HL-60 (cell line): ENCODE measurements around the gene MLXIPL.

Experiments used
- DNase-seq, 2 experiments: peaks; one replicate each; pipeline ENCODE4 v3.0.0-alpha.2; 2010 to 2020; ENCODE audit warnings: low read depth in 1 of 2, low spot score in 1 of 2
- H3K27ac ChIP-seq: fragments of 250-450 bp; sonication (Bioruptor Pico); replicated peaks from 2 replicates; pipeline ENCODE4 v1.5.1; 2020; ENCODE audit warnings: mild to moderate bottlenecking, moderate library complexity
- H3K27me3 ChIP-seq: fragments of 250-450 bp; sonication (Bioruptor Pico); 2 replicates; pipeline ENCODE4 v1.5.1; 2021; ENCODE audit warnings: mild to moderate bottlenecking, moderate library complexity; ENCODE audit not compliant: insufficient read depth, poor library complexity, severe bottlenecking
- H3K4me3 ChIP-seq: replicated peaks from 2 replicates; pipeline ENCODE4 v1.5.1; 2011; ENCODE audit warnings: mild to moderate bottlenecking, control low read depth, low read length; ENCODE audit not compliant: insufficient read depth
- GABPA ChIP-seq: IDR thresholded peaks from 2 replicates; pipeline ENCODE4 v1.6.1; 2012; ENCODE audit warnings: low read depth
- POLR2AphosphoS5 ChIP-seq: IDR thresholded peaks from 2 replicates; pipeline ENCODE4 v1.6.1; 2012; ENCODE audit warnings: low read depth
- SPI1 ChIP-seq: IDR thresholded peaks from 2 replicates; pipeline ENCODE4 v1.6.1; 2012; ENCODE audit warnings: low read depth, mild to moderate bottlenecking, borderline replicate concordance
- TF ChIP-seq, protein P1 (sequence below): IDR thresholded peaks from 2 replicates; pipeline ENCODE4 v1.6.1; 2012; ENCODE audit warnings: low read depth; ENCODE audit not compliant: insufficient replicate concordance
- TF ChIP-seq, protein P2 (sequence below): IDR thresholded peaks from one replicate; pipeline ENCODE4 v1.5.1; 2011; ENCODE audit warnings: low read length, control low read depth, inconsistent platforms; ENCODE audit not compliant: insufficient read depth

Gene MLXIPL

DNA sequence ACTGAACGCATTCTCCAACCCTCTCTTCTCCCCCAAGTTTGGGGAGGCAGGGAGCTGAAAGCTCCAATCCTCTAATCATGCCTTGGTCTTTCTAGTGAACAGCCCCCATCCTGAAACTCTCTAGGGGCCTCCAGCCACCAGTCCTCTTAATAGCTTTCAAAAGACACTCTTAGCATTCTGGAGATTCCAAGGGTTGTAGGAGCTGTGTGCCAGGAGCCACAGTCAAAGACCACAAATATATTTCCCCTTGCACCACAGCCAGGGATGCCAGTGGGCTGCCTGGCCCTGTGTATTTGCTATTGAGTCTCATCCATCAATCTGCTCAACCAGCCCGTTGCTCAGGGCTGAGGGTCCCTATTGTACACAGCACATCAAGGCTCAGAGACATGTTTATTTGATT lies 18.5 kb upstream of the MLXIPL start:
- H3K27me3 ChIP-seq = peaks cover 13% of the 10 kb centered on the region
- H3K4me3 ChIP-seq = no peak overlapping the region
- no peak for TF ChIP-seq GABPA
- no peak for TF ChIP-seq SPI1
- TF ChIP-seq POLR2AphosphoS5 = no peak
- TF ChIP-seq, protein P1, sequence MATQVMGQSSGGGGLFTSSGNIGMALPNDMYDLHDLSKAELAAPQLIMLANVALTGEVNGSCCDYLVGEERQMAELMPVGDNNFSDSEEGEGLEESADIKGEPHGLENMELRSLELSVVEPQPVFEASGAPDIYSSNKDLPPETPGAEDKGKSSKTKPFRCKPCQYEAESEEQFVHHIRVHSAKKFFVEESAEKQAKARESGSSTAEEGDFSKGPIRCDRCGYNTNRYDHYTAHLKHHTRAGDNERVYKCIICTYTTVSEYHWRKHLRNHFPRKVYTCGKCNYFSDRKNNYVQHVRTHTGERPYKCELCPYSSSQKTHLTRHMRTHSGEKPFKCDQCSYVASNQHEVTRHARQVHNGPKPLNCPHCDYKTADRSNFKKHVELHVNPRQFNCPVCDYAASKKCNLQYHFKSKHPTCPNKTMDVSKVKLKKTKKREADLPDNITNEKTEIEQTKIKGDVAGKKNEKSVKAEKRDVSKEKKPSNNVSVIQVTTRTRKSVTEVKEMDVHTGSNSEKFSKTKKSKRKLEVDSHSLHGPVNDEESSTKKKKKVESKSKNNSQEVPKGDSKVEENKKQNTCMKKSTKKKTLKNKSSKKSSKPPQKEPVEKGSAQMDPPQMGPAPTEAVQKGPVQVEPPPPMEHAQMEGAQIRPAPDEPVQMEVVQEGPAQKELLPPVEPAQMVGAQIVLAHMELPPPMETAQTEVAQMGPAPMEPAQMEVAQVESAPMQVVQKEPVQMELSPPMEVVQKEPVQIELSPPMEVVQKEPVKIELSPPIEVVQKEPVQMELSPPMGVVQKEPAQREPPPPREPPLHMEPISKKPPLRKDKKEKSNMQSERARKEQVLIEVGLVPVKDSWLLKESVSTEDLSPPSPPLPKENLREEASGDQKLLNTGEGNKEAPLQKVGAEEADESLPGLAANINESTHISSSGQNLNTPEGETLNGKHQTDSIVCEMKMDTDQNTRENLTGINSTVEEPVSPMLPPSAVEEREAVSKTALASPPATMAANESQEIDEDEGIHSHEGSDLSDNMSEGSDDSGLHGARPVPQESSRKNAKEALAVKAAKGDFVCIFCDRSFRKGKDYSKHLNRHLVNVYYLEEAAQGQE = no peak
- TF ChIP-seq, protein P2, sequence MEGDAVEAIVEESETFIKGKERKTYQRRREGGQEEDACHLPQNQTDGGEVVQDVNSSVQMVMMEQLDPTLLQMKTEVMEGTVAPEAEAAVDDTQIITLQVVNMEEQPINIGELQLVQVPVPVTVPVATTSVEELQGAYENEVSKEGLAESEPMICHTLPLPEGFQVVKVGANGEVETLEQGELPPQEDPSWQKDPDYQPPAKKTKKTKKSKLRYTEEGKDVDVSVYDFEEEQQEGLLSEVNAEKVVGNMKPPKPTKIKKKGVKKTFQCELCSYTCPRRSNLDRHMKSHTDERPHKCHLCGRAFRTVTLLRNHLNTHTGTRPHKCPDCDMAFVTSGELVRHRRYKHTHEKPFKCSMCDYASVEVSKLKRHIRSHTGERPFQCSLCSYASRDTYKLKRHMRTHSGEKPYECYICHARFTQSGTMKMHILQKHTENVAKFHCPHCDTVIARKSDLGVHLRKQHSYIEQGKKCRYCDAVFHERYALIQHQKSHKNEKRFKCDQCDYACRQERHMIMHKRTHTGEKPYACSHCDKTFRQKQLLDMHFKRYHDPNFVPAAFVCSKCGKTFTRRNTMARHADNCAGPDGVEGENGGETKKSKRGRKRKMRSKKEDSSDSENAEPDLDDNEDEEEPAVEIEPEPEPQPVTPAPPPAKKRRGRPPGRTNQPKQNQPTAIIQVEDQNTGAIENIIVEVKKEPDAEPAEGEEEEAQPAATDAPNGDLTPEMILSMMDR = no peak
- DNase-seq = no peak
- no peak overlapping the region for H3K27ac ChIP-seq

DNA sequence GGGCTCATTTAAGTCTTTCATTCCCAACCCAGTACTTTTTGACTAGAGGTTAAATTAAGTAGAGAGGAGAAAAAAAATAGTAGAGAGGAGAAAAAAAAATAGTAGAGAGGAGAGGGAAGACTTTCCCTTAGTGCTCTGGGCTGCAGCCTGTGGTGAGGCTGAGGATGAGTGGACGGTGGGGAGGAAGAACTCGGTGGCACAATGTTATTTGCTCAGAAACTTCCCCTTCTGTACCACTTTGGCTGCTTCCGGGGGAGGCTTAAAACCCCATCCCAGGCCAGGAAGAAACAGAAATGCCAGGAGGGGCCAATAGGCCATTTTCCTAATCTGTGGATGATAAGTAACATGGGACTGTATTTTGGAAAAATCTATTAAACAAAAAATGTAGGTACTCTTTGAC lies 14.6 kb upstream of the MLXIPL start:
- no peak overlapping the region for H3K4me3 ChIP-seq
- DNase-seq = peak in 1 of 2 experiments; percentile 54
- H3K27ac ChIP-seq = no peak overlapping the region
- TF ChIP-seq, protein P1 = no peak
- TF ChIP-seq, protein P2 = no peak
- peak; percentile 73 for TF ChIP-seq GABPA
- H3K27me3 ChIP-seq = no peaks in the 10 kb centered on the region

GRCh38 chr7:73635428-73636200 lies 11.3 kb upstream of the MLXIPL start:
- H3K4me3 ChIP-seq = no peak overlapping the region
- H3K27ac ChIP-seq = no peak overlapping the region
- TF ChIP-seq GABPA = no peak
- TF ChIP-seq, protein P1 = no peak
- peaks cover 3% of the 10 kb centered on the region for H3K27me3 ChIP-seq
- DNase-seq = no peak
